Tibial nerve (tissue), 4 donors: ENCODE measurements around the gene NCF4.

Experiments used
- CTCF ChIP-seq, 5 experiments: fragments of 200-600 bp in 3 of 5; fragments of 450-650 bp in 2 of 5; sonication (generic) in 3 of 5; IDR thresholded peaks; one replicate each; pipeline ENCODE4 v1.5.1; 2016 to 2019; ENCODE audit warnings: antibody characterized with exemption in 5 of 5, mild to moderate bottlenecking in 3 of 5, moderate library complexity in 2 of 5
- EP300 ChIP-seq, 2 donors: sonication (generic); formaldehyde crosslinking; IDR thresholded peaks; one replicate each; pipeline ENCODE4 v1.6.1; 2017; ENCODE audit warnings: antibody characterized with exemption in 2 of 2, mild to moderate bottlenecking in 1 of 2
- POLR2A ChIP-seq, 2 donors: fragments of 450-650 bp; IDR thresholded peaks; one replicate each; pipeline ENCODE4 v1.6.1; 2017; ENCODE audit warnings: antibody characterized with exemption in 2 of 2, mild to moderate bottlenecking in 2 of 2, moderate library complexity in 2 of 2

GRCh38 chr22:36815558-36816338 is 45.1 kb upstream of the NCF4 start:
- TF ChIP-seq CTCF (IDR thresholded peaks at IDR 0.05) (no peak), POLR2A (IDR thresholded peaks at IDR 0.05) (no peak), EP300 (IDR thresholded peaks at IDR 0.05) (no peak)
